ENCODE measurements around the gene NCOA5.

Gene NCOA5

GRCh38 chr20:46017272-46017671, 72.5 kb downstream of the NCOA5 start:
- H3K4me1 ChIP-seq (ENCODE audit: insufficient read depth, low read length), result peaks cover 2% of the 10 kb centered on the region
- H3K36me3 ChIP-seq (ENCODE audit: insufficient read depth, low read length), result no peaks in the 10 kb centered on the region
- no peaks in the 10 kb centered on the region for H3K27me3 ChIP-seq (ENCODE audit: insufficient read depth, low read length)
- no peak overlapping the region for H3K4me3 ChIP-seq (ENCODE audit: low read length)
- H3K9me3 ChIP-seq (ENCODE audit: low read length), result no peaks in the 10 kb centered on the region
- no peak overlapping the region for H2AFZ ChIP-seq (ENCODE audit: low read depth, low read length)

DNA sequence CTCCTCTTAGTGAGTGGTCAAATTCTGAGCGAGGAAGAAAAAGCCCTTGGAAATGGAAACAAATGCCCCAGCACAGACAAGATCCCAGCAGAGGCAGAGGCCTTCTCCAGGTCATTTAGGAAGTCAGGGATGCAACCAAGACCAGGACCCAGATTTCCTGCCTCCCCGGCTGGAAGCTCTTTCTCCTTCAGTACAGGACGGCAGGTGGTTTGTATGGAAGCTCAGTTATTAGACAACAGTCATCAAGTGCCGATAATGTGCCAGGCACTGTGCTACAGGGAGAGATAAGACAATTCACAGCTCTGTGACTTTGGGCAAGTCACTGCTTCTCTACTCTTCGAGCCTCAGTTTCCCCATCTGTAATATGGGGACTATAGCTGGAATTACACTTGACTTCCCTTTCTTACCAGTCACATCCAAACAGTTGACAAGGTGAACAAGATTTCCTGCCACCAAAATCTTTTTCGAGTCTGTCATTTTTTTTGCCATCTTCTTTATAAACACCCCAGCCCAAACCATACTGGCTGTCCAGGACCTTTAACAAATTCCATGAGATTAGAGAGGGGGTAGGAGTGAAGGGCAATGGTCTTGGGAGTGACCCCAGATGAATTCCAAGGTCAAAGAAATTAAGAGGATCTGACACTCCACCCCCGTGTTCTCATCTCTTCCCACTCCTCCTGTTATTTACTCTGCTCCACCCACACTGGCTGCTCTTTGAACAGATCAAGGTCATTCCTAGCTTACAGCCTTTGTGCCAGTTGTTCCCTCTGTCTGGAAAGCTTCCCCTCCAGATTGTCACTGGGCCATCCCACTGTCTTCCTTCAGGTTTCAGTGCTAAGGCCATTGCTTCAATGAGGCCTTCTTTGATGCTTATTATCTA, 75.0 kb downstream of the NCOA5 start:
- no peak overlapping the region for H2AFZ ChIP-seq (ENCODE audit: low read depth, low read length)
- H3K9me3 ChIP-seq (ENCODE audit: low read length), result peaks cover 5% of the 10 kb centered on the region
- no peaks in the 10 kb centered on the region for H3K4me1 ChIP-seq (ENCODE audit: insufficient read depth, low read length)
- no peak overlapping the region for H3K4me3 ChIP-seq (ENCODE audit: low read length)
- no peaks in the 10 kb centered on the region for H3K27me3 ChIP-seq (ENCODE audit: insufficient read depth, low read length)
- no peaks in the 10 kb centered on the region for H3K36me3 ChIP-seq (ENCODE audit: insufficient read depth, low read length)

- Histone ChIP-seq H2AFZ (ENCODE audit: low read depth, low read length) (no peak overlapping the region), H3K27me3 (ENCODE audit: insufficient read depth, low read length) (no peaks in the 10 kb centered on the region)
Observed at GRCh38 chr20:46013829-46014516, 75.8 kb downstream of the NCOA5 start.

GRCh38 chr20:46013322-46013828, 76.4 kb downstream of the NCOA5 start:
- H3K4me3 ChIP-seq (ENCODE audit: low read length), result no peak overlapping the region

More at GRCh38 chr20:46013829-46014516, 75.8 kb downstream of the NCOA5 start:
- Histone ChIP-seq H3K9me3 (ENCODE audit: low read length) (peaks cover 5% of the 10 kb centered on the region), H3K36me3 (ENCODE audit: insufficient read depth, low read length) (no peaks in the 10 kb centered on the region), H3K4me3 (ENCODE audit: low read length) (no peak overlapping the region), H3K4me1 (ENCODE audit: insufficient read depth, low read length) (no peaks in the 10 kb centered on the region)

GRCh38 chr20:46012921-46013320, 76.8 kb downstream of the NCOA5 start:
- Histone ChIP-seq H3K4me1 (ENCODE audit: insufficient read depth, low read length) (peaks cover 7% of the 10 kb centered on the region), H3K4me3 (ENCODE audit: low read length) (no peak overlapping the region), H2AFZ (ENCODE audit: low read depth, low read length) (no peak overlapping the region), H3K27me3 (ENCODE audit: insufficient read depth, low read length) (no peaks in the 10 kb centered on the region), H3K36me3 (ENCODE audit: insufficient read depth, low read length) (no peaks in the 10 kb centered on the region), H3K9me3 (ENCODE audit: low read length) (peaks cover 5% of the 10 kb centered on the region)

More at GRCh38 chr20:46013322-46013828, 76.4 kb downstream of the NCOA5 start:
- Histone ChIP-seq H3K27me3 (ENCODE audit: insufficient read depth, low read length) (no peaks in the 10 kb centered on the region), H3K4me1 (ENCODE audit: insufficient read depth, low read length) (peaks cover 3% of the 10 kb centered on the region), H3K36me3 (ENCODE audit: insufficient read depth, low read length) (no peaks in the 10 kb centered on the region), H3K9me3 (ENCODE audit: low read length) (peaks cover 5% of the 10 kb centered on the region), H2AFZ (ENCODE audit: low read depth, low read length) (no peak overlapping the region)

- no peaks in the 10 kb centered on the region for H3K36me3 ChIP-seq (ENCODE audit: insufficient read depth, low read length)
- H3K4me3 ChIP-seq (ENCODE audit: low read length), result no peak overlapping the region
- peaks cover 5% of the 10 kb centered on the region for H3K9me3 ChIP-seq (ENCODE audit: low read length)
- H2AFZ ChIP-seq (ENCODE audit: low read depth, low read length), result no peak overlapping the region
- H3K4me1 ChIP-seq (ENCODE audit: insufficient read depth, low read length), result peaks cover 7% of the 10 kb centered on the region
- H3K27me3 ChIP-seq (ENCODE audit: insufficient read depth, low read length), result no peaks in the 10 kb centered on the region
Observed at GRCh38 chr20:46011631-46012482, 77.9 kb downstream of the NCOA5 start.

All from neuron (in vitro differentiated cells).